H1 (cell line): ENCODE data around the gene EHBP1. TPM values are rescaled to one million over a fixed set of nuclear protein-coding genes. Genes with fewer than 3 reads are reported as not detected.

Experiments used
- CTCF ChIA-PET: fragments of 300-600 bp; sonication (Branson Sonifier 250); formaldehyde crosslinking; loops from one replicate; lab custom pipeline; 2021; ENCODE audit not compliant: partially characterized antibody; lab: Charles Lee
- POLR2A ChIA-PET: fragments of 300-600 bp; sonication (Branson Sonifier 250); formaldehyde crosslinking; loops from one replicate; lab custom pipeline; 2021; ENCODE audit warnings: inconsistent platforms; ENCODE audit not compliant: partially characterized antibody; lab: Charles Lee
- DNase-seq, 2 experiments: peaks; one replicate each; pipeline versions ENCODE4 v3.0.0 to v3.0.0-alpha.2; 2010 to 2022; ENCODE audit warnings: low spot score in 2 of 2, low read depth in 1 of 2, mixed read lengths in 1 of 2
- FAIRE-seq: peaks from 2 replicates; lab custom pipeline; 2011; peaks lifted over from hg19 to GRCh38; lab: Jason Lieb, UNC
- H2AFZ ChIP-seq: 2 replicates; pipeline ENCODE4 v1.8.1; 2012; ENCODE audit warnings: low read length, inconsistent platforms
- H2AK5ac ChIP-seq: 2 replicates; pipeline ENCODE4 v1.6.1; 2013; ENCODE audit warnings: low read depth, low read length
- H2BK120ac ChIP-seq: replicated peaks from 2 replicates; pipeline ENCODE3; 2013; ENCODE audit warnings: low read depth, low read length, inconsistent platforms
- H2BK12ac ChIP-seq: 2 replicates; pipeline ENCODE4 v1.6.1; 2013; ENCODE audit warnings: low read depth, low read length
- H2BK15ac ChIP-seq: 2 replicates; pipeline ENCODE4 v1.6.1; 2013; ENCODE audit warnings: low read length
- H2BK20ac ChIP-seq: 2 replicates; pipeline ENCODE4 v1.6.1; 2013; ENCODE audit warnings: low read length
- H2BK5ac ChIP-seq: 2 replicates; pipeline ENCODE4 v1.6.1; 2013; ENCODE audit warnings: low read depth, low read length
- H3K14ac ChIP-seq: 2 replicates; pipeline ENCODE4 v1.6.1; 2013; ENCODE audit warnings: inconsistent platforms; ENCODE audit not compliant: insufficient read length
- H3K18ac ChIP-seq: 2 replicates; pipeline ENCODE4 v1.6.1; 2013; ENCODE audit warnings: low read length; ENCODE audit errors: extremely low read depth
- H3K23ac ChIP-seq: 2 replicates; pipeline ENCODE4 v1.6.1; 2013; ENCODE audit warnings: inconsistent platforms; ENCODE audit not compliant: insufficient read length
- H3K23me2 ChIP-seq: 2 replicates; pipeline ENCODE4 v1.6.1; 2013; ENCODE audit warnings: low read depth, low read length
- H3K27ac ChIP-seq: 2 replicates; pipeline ENCODE4 v1.6.1; 2011; ENCODE audit warnings: low read depth, low read length, inconsistent platforms
- H3K27me3 ChIP-seq, 4 experiments: replicated peaks in 1 of 4; 1 replicate in 1 of 4; 2 replicates in 3 of 4; pipeline versions ENCODE4 v1.6.1 to v1.8.1; 2011 to 2013; ENCODE audit warnings: low read length in 3 of 4, mild to moderate bottlenecking in 3 of 4, inconsistent platforms in 2 of 4, mixed read lengths in 2 of 4, moderate library complexity in 1 of 4; ENCODE audit not compliant: control insufficient read depth in 3 of 4, insufficient read depth in 3 of 4; ENCODE audit errors: extremely low read depth in 1 of 4
- H3K36me3 ChIP-seq, 4 experiments: 2 replicates each; pipeline versions ENCODE4 v1.6.1 to v1.8.1; 2011 to 2013; ENCODE audit warnings: mild to moderate bottlenecking in 4 of 4, low read length in 3 of 4, moderate library complexity in 2 of 4, control low read depth in 1 of 4, inconsistent platforms in 1 of 4; ENCODE audit not compliant: insufficient read depth in 4 of 4, control insufficient read depth in 2 of 4
- H3K4ac ChIP-seq: replicated peaks from 2 replicates; pipeline ENCODE3; 2013; ENCODE audit warnings: low read length, low read depth, mixed read lengths, inconsistent platforms; ENCODE audit not compliant: insufficient read length
- H3K4me1 ChIP-seq, 4 experiments: replicated peaks in 1 of 4; 1 replicate in 1 of 4; 2 replicates in 3 of 4; pipeline versions ENCODE4 v1.6.1 to v1.8.1; 2011 to 2013; ENCODE audit warnings: low read length in 3 of 4, inconsistent platforms in 2 of 4, mixed read lengths in 1 of 4; ENCODE audit not compliant: insufficient read depth in 4 of 4, control insufficient read depth in 3 of 4
- H3K4me2 ChIP-seq, 2 experiments: 2 replicates each; pipeline versions ENCODE4 v1.6.1 to v1.8.1; 2011 to 2013; ENCODE audit warnings: low read depth in 2 of 2, low read length in 2 of 2, control low read depth in 1 of 2, inconsistent platforms in 1 of 2, mild to moderate bottlenecking in 1 of 2; ENCODE audit not compliant: insufficient read depth in 1 of 2
- H3K4me3 ChIP-seq, 4 experiments: fragments of 200-600, 300-600 bp in 1 of 4; sonication (generic), shearing (Covaris generic), sonication (Bioruptor Twin) in 1 of 4; 2 replicates each; pipeline versions ENCODE4 v1.5.1 to v1.8.1; 2011 to 2016; ENCODE audit warnings: low read length in 4 of 4, low read depth in 3 of 4, control low read depth in 2 of 4, inconsistent platforms in 2 of 4, mild to moderate bottlenecking in 2 of 4, mixed read lengths in 1 of 4, moderate library complexity in 1 of 4; ENCODE audit not compliant: insufficient read depth in 2 of 4; ENCODE audit errors: extremely low read depth in 1 of 4
- H3K56ac ChIP-seq: replicated peaks from 2 replicates; pipeline ENCODE3; 2013; ENCODE audit warnings: low read depth, mild to moderate bottlenecking, mixed read lengths, low read length, inconsistent platforms; ENCODE audit not compliant: insufficient read length
- H3K79me1 ChIP-seq: 2 replicates; pipeline ENCODE4 v1.6.1; 2013; ENCODE audit warnings: low read depth, low read length, control low read depth
- H3K79me2 ChIP-seq, 2 experiments: 2 replicates each; pipeline versions ENCODE4 v1.6.1 to v1.8.1; 2012 to 2013; ENCODE audit warnings: low read length in 2 of 2, mild to moderate bottlenecking in 2 of 2, inconsistent platforms in 1 of 2; ENCODE audit not compliant: insufficient read depth in 2 of 2, control insufficient read depth in 1 of 2
- H3K9ac ChIP-seq, 4 experiments: replicated peaks in 1 of 4; 1 replicate in 1 of 4; 2 replicates in 3 of 4; pipeline versions ENCODE4 v1.6.1 to v1.8.1; 2011 to 2013; ENCODE audit warnings: low read depth in 3 of 4, low read length in 3 of 4, control low read depth in 2 of 4, mild to moderate bottlenecking in 2 of 4, moderate library complexity in 2 of 4, inconsistent platforms in 1 of 4; ENCODE audit errors: extremely low read depth in 1 of 4
- H3K9me3 ChIP-seq, 2 experiments: 2 replicates each; pipeline versions ENCODE4 v1.6.1 to v1.8.1; 2012 to 2013; ENCODE audit warnings: mild to moderate bottlenecking in 2 of 2, moderate library complexity in 2 of 2, control low read depth in 1 of 2, inconsistent platforms in 1 of 2, low read depth in 1 of 2, low read length in 1 of 2, mixed read lengths in 1 of 2; ENCODE audit not compliant: insufficient read depth in 2 of 2
- H4K20me1 ChIP-seq, 2 experiments: replicated peaks in 1 of 2; 2 replicates each; pipeline versions ENCODE3 to v1.8.1; 2011 to 2013; ENCODE audit warnings: inconsistent platforms in 2 of 2, low read length in 2 of 2, mild to moderate bottlenecking in 1 of 2; ENCODE audit not compliant: insufficient read depth in 2 of 2, control insufficient read depth in 1 of 2
- H4K5ac ChIP-seq: 2 replicates; pipeline ENCODE4 v1.6.1; 2013; ENCODE audit warnings: low read length, low read depth, mixed read lengths, inconsistent platforms; ENCODE audit not compliant: insufficient read length
- H4K8ac ChIP-seq: 2 replicates; pipeline ENCODE4 v1.8.0; 2013; ENCODE audit warnings: mild to moderate bottlenecking, moderate library complexity, low read length, inconsistent platforms; ENCODE audit not compliant: insufficient read depth; ENCODE audit errors: extremely low read depth
- H4K91ac ChIP-seq: replicated peaks from 2 replicates; pipeline ENCODE3; 2013; ENCODE audit warnings: low read length, mixed read lengths, inconsistent platforms; ENCODE audit not compliant: insufficient read length
- CBX8 ChIP-seq: fragments of 300-800, 300-1000 bp; sonication (generic); IDR thresholded peaks from 2 replicates; pipeline ENCODE4 v1.7.1; 2016; ENCODE audit warnings: low read depth, low read length, borderline replicate concordance
- EZH2 ChIP-seq: fragments of 200-600 bp; sonication (generic); IDR thresholded peaks from 2 replicates; pipeline ENCODE4 v1.7.1; 2012; ENCODE audit warnings: low read depth, mild to moderate bottlenecking, moderate library complexity, low read length, inconsistent platforms; ENCODE audit not compliant: severe bottlenecking
- PHF8 ChIP-seq: fragments of 200-600 bp; sonication (generic); conservative IDR thresholded peaks from 2 replicates; pipeline ENCODE4 v1.7.1; 2012; ENCODE audit warnings: low read depth, mild to moderate bottlenecking, inconsistent platforms, low read length, moderate library complexity
- SP4 ChIP-seq: IDR thresholded peaks from 2 replicates; pipeline ENCODE4 v1.6.1; 2012; ENCODE audit warnings: low read length, inconsistent platforms
- TAF7 ChIP-seq: optimal IDR thresholded peaks from 2 replicates; pipeline ENCODE3; 2011; ENCODE audit warnings: low read depth, mild to moderate bottlenecking, inconsistent platforms, low read length, moderate library complexity, borderline replicate concordance
- TEAD4 ChIP-seq: IDR thresholded peaks from 2 replicates; pipeline ENCODE4 v1.6.1; 2012; ENCODE audit warnings: low read depth, low read length, inconsistent platforms, mixed read lengths
- WGBS, 2 experiments: shearing (Covaris generic) in 1 of 2; methylation state at CpG; one replicate each; pipeline versions ENCODE4 v1.1.6 to v1.1.7; 2013 to 2015; ENCODE audit warnings: low lambda C conversion rate in 2 of 2, mixed read lengths in 2 of 2, inconsistent platforms in 1 of 2, low coverage in 1 of 2, missing lambda C conversion rate in 1 of 2; ENCODE audit not compliant: insufficient replicate concordance in 2 of 2, insufficient coverage in 1 of 2, insufficient read length in 1 of 2; ENCODE audit errors: extremely low coverage in 1 of 2, missing lambda C conversion rate in 1 of 2; 5-methylcytosine and 5-hydroxymethylcytosine counted together
- polyA plus RNA-seq, 7 experiments: library from polyadenylated mRNA; depleted of rRNA in 3 of 7; stranded (reverse) in 5 of 7; unstranded in 2 of 7; fragments of >200 nt in 5 of 7; fragments of 200-250 nt in 2 of 7; gene quantifications; 1 replicate in 5 of 7; 2 replicates in 1 of 7; 4 replicates in 1 of 7; pipeline versions ENCODE4 v1.2.1 to v1.2.3, GENCODE V29; 2011 to 2013; ENCODE audit warnings: missing spikeins in 2 of 7, mixed read lengths in 2 of 7
- total RNA-seq: library from RNA; stranded (reverse); fragmentation: NEBNext Ultra II Directional; extraction: Animal tissue kit (Norgen Biotek cat#: 25700); gene quantifications from 2 replicates; pipeline ENCODE4 v1.2.1, GENCODE V29; 2021
- TF ChIP-seq, protein P1 (sequence below): IDR thresholded peaks from 2 replicates; pipeline ENCODE4 v1.6.1; 2012; ENCODE audit warnings: inconsistent platforms
- TF ChIP-seq, protein P2 (sequence below), 3 experiments: IDR thresholded peaks; 1 replicate in 2 of 3; 2 replicates in 1 of 3; pipeline versions ENCODE4 v1.5.1 to v1.6.1; 2011; ENCODE audit warnings: low read length in 3 of 3, mild to moderate bottlenecking in 3 of 3, inconsistent platforms in 2 of 3, low read depth in 1 of 3, moderate library complexity in 1 of 3; ENCODE audit not compliant: insufficient read depth in 1 of 3; ENCODE audit errors: control extremely low read depth in 1 of 3

Gene EHBP1
- total and polyA plus RNA-seq, 2 of the 8 experiments (the other 6 are each of a cell fraction or from before 2014, with no cell fraction given): 12.0 to 64.1 TPM

DNA sequence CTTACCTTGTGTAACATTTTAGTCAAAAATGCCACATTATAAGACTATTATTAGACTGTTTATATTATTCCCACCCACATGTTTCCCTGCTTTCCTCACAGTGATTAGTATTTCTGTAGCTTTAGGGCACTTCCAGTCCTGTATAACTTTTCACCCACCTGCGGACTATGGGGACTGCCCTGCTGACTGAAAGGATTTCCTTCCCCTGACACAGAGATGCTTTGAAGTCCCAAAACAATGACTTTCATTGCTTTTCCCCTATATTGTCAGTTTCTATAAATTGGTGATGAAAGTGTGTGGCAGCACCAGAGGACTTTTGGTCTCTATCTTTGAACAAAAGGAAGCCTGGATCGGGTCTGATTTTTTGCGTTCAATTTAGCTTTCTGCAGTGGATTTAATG lies 286.1 kb downstream of the EHBP1 start:
- no peaks in the 10 kb centered on the region for H3K79me1 ChIP-seq
- no peak overlapping the region for H2BK120ac ChIP-seq
- WGBS, 2 experiments: 90% methylated on average over 3 of the region's 3 CpGs; no CpG with 5 or more reads in 1 of the 2 experiments
- no peak overlapping the region for H3K4ac ChIP-seq
- H3K18ac ChIP-seq: no peak overlapping the region
- FAIRE-seq: no peak
- H3K23me2 ChIP-seq: no peaks in the 10 kb centered on the region
- POLR2A ChIA-PET: no interaction called here
- peaks cover 0 to 3% (median 2%) of the 10 kb centered on the region in 4 experiments; a peak in 5 of 8 replicates for H3K36me3 ChIP-seq
- no peak overlapping the region for H4K5ac ChIP-seq
- no peak overlapping the region for H2BK12ac ChIP-seq
- H2AFZ ChIP-seq: no peak overlapping the region
- CTCF ChIA-PET: interaction anchor here (1.4 kb wide), 1 partner anchor 534 kb away, joined by 3 read pairs; no protein-coding TSS in a partner anchor
- H3K79me2 ChIP-seq: no peaks in the 10 kb centered on the region
- H2BK15ac ChIP-seq: no peak overlapping the region
- H4K8ac ChIP-seq: no peak overlapping the region
- H2AK5ac ChIP-seq: no peak overlapping the region
- no peaks in the 10 kb centered on the region for H3K4me1 ChIP-seq
- TF ChIP-seq CBX8 (no peak), TEAD4 (no peak), TAF7 (no peak), PHF8 (no peak), SP4 (no peak), EZH2 (no peak)
- TF ChIP-seq, protein P1, sequence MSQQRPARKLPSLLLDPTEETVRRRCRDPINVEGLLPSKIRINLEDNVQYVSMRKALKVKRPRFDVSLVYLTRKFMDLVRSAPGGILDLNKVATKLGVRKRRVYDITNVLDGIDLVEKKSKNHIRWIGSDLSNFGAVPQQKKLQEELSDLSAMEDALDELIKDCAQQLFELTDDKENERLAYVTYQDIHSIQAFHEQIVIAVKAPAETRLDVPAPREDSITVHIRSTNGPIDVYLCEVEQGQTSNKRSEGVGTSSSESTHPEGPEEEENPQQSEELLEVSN: no peak
- TF ChIP-seq, protein P2, sequence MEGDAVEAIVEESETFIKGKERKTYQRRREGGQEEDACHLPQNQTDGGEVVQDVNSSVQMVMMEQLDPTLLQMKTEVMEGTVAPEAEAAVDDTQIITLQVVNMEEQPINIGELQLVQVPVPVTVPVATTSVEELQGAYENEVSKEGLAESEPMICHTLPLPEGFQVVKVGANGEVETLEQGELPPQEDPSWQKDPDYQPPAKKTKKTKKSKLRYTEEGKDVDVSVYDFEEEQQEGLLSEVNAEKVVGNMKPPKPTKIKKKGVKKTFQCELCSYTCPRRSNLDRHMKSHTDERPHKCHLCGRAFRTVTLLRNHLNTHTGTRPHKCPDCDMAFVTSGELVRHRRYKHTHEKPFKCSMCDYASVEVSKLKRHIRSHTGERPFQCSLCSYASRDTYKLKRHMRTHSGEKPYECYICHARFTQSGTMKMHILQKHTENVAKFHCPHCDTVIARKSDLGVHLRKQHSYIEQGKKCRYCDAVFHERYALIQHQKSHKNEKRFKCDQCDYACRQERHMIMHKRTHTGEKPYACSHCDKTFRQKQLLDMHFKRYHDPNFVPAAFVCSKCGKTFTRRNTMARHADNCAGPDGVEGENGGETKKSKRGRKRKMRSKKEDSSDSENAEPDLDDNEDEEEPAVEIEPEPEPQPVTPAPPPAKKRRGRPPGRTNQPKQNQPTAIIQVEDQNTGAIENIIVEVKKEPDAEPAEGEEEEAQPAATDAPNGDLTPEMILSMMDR (IDR thresholded peaks at IDR 0.05; ENCODE audit: control extremely low read depth in 1 of 3, insufficient read depth in 1 of 3, low read depth in 1 of 3, low read length in 3 of 3): no peak
- TF ChIP-seq, all 59 proteins: peak for 0
- no peaks in the 10 kb centered on the region for H3K27me3 ChIP-seq
- no peak overlapping the region for H2BK20ac ChIP-seq
- no peak overlapping the region for H3K56ac ChIP-seq
- H3K27ac ChIP-seq: no peak overlapping the region
- DNase-seq: no peak
- H2BK5ac ChIP-seq: no peak overlapping the region
- H3K9ac ChIP-seq: no peak overlapping the region
- no peaks in the 10 kb centered on the region for H4K20me1 ChIP-seq
- no peak overlapping the region for H3K23ac ChIP-seq
- H3K14ac ChIP-seq: no peak overlapping the region
- no peak overlapping the region for H3K4me3 ChIP-seq
- H3K9me3 ChIP-seq: no peaks in the 10 kb centered on the region
- H3K4me2 ChIP-seq: no peak overlapping the region
- H4K91ac ChIP-seq: no peak overlapping the region
